ENCODE results near the gene REELD1.

Gene REELD1

DNA sequence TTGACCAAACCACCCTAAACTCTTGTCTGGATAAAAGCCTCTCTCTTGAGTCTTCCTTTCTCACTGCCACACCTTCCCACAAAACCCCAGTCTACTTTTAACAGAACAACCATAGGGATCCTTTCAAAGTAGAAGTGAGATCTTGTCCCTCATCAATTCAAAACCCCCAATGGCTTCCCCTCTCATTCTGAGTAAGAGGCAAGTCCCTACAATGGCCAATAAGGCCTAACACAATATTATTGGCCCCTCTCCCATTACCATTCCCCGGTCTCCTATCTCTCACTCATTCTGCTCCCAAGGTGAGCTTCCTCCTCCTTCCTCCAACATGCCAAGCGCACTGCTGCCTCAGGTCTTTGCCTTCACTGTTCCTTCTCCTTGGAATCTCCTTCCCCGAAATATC is 57.1 kb downstream of the REELD1 start:
- no peak for DNase-seq

DNA sequence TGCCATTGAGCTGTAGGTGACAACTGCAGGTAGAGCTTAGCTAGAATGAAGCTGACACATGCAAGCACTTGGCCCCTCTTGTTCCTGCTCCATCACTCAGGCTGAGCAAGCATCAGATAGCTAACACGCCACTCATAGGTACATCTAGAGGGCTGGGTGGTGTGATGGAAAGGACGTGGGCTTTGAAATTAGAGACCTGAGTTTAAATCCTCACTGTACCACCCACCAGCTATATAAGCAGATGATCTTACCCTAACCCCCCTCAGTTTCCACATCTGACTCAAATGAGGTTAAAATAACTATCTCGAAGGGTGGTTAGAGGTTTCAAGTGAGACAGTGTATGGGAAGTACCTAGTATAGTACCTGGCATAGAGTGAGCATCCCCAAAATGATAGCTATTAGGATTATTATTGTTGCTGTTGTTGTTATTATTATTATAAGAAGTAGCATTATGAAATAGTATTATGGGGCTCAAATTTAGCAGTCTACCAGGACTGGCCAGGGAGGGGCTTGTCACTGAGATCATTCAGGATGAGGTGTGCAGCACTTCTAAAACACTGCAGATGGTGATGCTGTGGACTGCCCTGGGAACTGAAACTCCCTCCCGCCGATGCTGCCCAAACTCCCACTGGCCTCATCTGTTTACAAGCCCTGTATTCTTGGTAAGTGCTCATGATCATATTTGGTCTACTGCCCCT is 59.0 kb downstream of the REELD1 start:
- no peak for DNase-seq

DNA sequence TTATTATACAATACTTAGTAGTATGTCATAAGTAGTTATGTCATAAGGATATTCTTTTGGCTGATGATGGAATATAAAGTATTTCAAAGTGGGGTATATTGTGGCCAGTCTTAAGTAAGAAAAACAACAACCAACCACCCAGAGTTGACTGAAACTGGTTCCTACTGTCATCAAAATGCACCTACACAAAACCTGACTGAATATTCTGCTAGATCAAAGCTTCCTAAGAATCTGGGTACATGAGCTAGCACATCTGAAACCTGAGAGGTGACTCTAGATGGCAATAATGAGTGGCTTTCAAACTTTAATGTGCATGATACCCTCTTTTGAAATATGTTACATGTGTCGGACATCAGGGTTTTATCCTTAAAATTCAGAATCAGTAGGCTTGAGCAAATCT is 60.4 kb downstream of the REELD1 start:
- DNase-seq, result no peak

- DNase-seq, result peak; percentile 69 to 79 (median 77)
Measured at GRCh38 chr4:146275370-146275769, 61.0 kb downstream of the REELD1 start.

- no peak for DNase-seq
Measured at GRCh38 chr4:146278986-146279385, 64.6 kb downstream of the REELD1 start.

Data from suppressor macrophage treated with lipopolysaccharide for 1 hour (primary cell).